ENCODE data around the gene STRIT1. TPM values are rescaled to one million over a fixed set of nuclear protein-coding genes. Genes with fewer than 3 reads are reported as not detected.

The STRIT1 gene
- not detected in 2 replicates for total RNA-seq (2014; rRNA removed; shearing (Covaris generic))
- 0.11 TPM in 1 of 2 replicates, not detected in the other for polyA plus RNA-seq (2015; cell fraction: cytosol; rRNA removed)
- polyA plus RNA-seq (2015; cell fraction: nucleus; rRNA removed) = 0.25 TPM in 1 of 2 replicates, not detected in the other

- DNase-seq (ENCODE audit: low read depth, low spot score) = no peak
- in situ Hi-C loops (cut with HindIII; ENCODE audit: low pct_unique_long_range_greater_than_20kb, low sequenced_read_pairs) = no loop called here
Measured at GRCh38 chr3:155293516-155293915, at the start of gene STRIT1. Gene STRIT1, minus strand, starts transcription at chr3:155293683.

- in situ Hi-C loops (cut with HindIII; ENCODE audit: low pct_unique_long_range_greater_than_20kb, low sequenced_read_pairs) = no loop called here
- no peak for DNase-seq (ENCODE audit: low read depth, low spot score)
Measured at GRCh38 chr3:155342344-155342743, 48.9 kb upstream of the STRIT1 start.

- in situ Hi-C loops (cut with HindIII; ENCODE audit: low pct_unique_long_range_greater_than_20kb, low sequenced_read_pairs) = no loop called here
- no peak for DNase-seq (ENCODE audit: low read depth, low spot score)
Measured at GRCh38 chr3:155339052-155339451, 45.6 kb upstream of the STRIT1 start.

- no peak for DNase-seq (ENCODE audit: low read depth, low spot score)
- in situ Hi-C loops (cut with HindIII; ENCODE audit: low pct_unique_long_range_greater_than_20kb, low sequenced_read_pairs) = no loop called here
Measured at GRCh38 chr3:155335724-155336354, 42.4 kb upstream of the STRIT1 start.

GRCh38 chr3:155334914-155335723 lies 41.6 kb upstream of the STRIT1 start:
- in situ Hi-C loops (cut with HindIII; ENCODE audit: low pct_unique_long_range_greater_than_20kb, low sequenced_read_pairs) = no loop called here
- DNase-seq (ENCODE audit: low read depth, low spot score) = peak; percentile 48

GRCh38 chr3:155334215-155334913 lies 40.9 kb upstream of the STRIT1 start:
- in situ Hi-C loops (cut with HindIII; ENCODE audit: low pct_unique_long_range_greater_than_20kb, low sequenced_read_pairs) = no loop called here
- DNase-seq (ENCODE audit: low read depth, low spot score) = no peak

- no peak for DNase-seq (ENCODE audit: low read depth, low spot score)
- in situ Hi-C loops (cut with HindIII; ENCODE audit: low pct_unique_long_range_greater_than_20kb, low sequenced_read_pairs) = no loop called here
Measured at GRCh38 chr3:155332716-155333115, 39.2 kb upstream of the STRIT1 start.

- in situ Hi-C loops (cut with HindIII; ENCODE audit: low pct_unique_long_range_greater_than_20kb, low sequenced_read_pairs) = no loop called here
- no peak for DNase-seq (ENCODE audit: low read depth, low spot score)
Measured at GRCh38 chr3:155331078-155331477, 37.6 kb upstream of the STRIT1 start.

GRCh38 chr3:155330370-155330769 lies 36.9 kb upstream of the STRIT1 start:
- no peak for DNase-seq (ENCODE audit: low read depth, low spot score)
- in situ Hi-C loops (cut with HindIII; ENCODE audit: low pct_unique_long_range_greater_than_20kb, low sequenced_read_pairs) = no loop called here

- DNase-seq (ENCODE audit: low read depth, low spot score) = no peak
- in situ Hi-C loops (cut with HindIII; ENCODE audit: low pct_unique_long_range_greater_than_20kb, low sequenced_read_pairs) = no loop called here
Measured at GRCh38 chr3:155329513-155330048, 36.1 kb upstream of the STRIT1 start.

GRCh38 chr3:155327871-155328270 lies 34.4 kb upstream of the STRIT1 start:
- in situ Hi-C loops (cut with HindIII; ENCODE audit: low pct_unique_long_range_greater_than_20kb, low sequenced_read_pairs) = no loop called here
- no peak for DNase-seq (ENCODE audit: low read depth, low spot score)

- no peak for DNase-seq (ENCODE audit: low read depth, low spot score)
- in situ Hi-C loops (cut with HindIII; ENCODE audit: low pct_unique_long_range_greater_than_20kb, low sequenced_read_pairs) = no loop called here
Measured at GRCh38 chr3:155327430-155327829, 33.9 kb upstream of the STRIT1 start.

GRCh38 chr3:155326901-155327300 lies 33.4 kb upstream of the STRIT1 start:
- in situ Hi-C loops (cut with HindIII; ENCODE audit: low pct_unique_long_range_greater_than_20kb, low sequenced_read_pairs) = no loop called here

GRCh38 chr3:155326244-155326643 lies 32.8 kb upstream of the STRIT1 start:
- in situ Hi-C loops (cut with HindIII; ENCODE audit: low pct_unique_long_range_greater_than_20kb, low sequenced_read_pairs) = no loop called here
- no peak for DNase-seq (ENCODE audit: low read depth, low spot score)

More at GRCh38 chr3:155326901-155327300, 33.4 kb upstream of the STRIT1 start:
- no peak for DNase-seq (ENCODE audit: low read depth, low spot score)

- DNase-seq (ENCODE audit: low read depth, low spot score) = peak; percentile 32
- in situ Hi-C loops (cut with HindIII; ENCODE audit: low pct_unique_long_range_greater_than_20kb, low sequenced_read_pairs) = no loop called here
Measured at GRCh38 chr3:155325263-155325835, 31.9 kb upstream of the STRIT1 start.

GRCh38 chr3:155323063-155323666 lies 29.7 kb upstream of the STRIT1 start:
- in situ Hi-C loops (cut with HindIII; ENCODE audit: low pct_unique_long_range_greater_than_20kb, low sequenced_read_pairs) = no loop called here
- peak; percentile 85 for DNase-seq (ENCODE audit: low read depth, low spot score)

- no peak for DNase-seq (ENCODE audit: low read depth, low spot score)
- in situ Hi-C loops (cut with HindIII; ENCODE audit: low pct_unique_long_range_greater_than_20kb, low sequenced_read_pairs) = no loop called here
Measured at GRCh38 chr3:155321418-155321817, 27.9 kb upstream of the STRIT1 start.
